ENCODE data around the gene C1orf167. TPM values are rescaled to one million over a fixed set of nuclear protein-coding genes. Genes with fewer than 3 reads are reported as not detected.
A peak's percentile ranks its signal among the peaks of the same experiment; 100 is the strongest.

The C1orf167 gene
- total and polyA plus RNA-seq, 2 donors from 2014 or later = 1.9 to 4.2 TPM

DNA sequence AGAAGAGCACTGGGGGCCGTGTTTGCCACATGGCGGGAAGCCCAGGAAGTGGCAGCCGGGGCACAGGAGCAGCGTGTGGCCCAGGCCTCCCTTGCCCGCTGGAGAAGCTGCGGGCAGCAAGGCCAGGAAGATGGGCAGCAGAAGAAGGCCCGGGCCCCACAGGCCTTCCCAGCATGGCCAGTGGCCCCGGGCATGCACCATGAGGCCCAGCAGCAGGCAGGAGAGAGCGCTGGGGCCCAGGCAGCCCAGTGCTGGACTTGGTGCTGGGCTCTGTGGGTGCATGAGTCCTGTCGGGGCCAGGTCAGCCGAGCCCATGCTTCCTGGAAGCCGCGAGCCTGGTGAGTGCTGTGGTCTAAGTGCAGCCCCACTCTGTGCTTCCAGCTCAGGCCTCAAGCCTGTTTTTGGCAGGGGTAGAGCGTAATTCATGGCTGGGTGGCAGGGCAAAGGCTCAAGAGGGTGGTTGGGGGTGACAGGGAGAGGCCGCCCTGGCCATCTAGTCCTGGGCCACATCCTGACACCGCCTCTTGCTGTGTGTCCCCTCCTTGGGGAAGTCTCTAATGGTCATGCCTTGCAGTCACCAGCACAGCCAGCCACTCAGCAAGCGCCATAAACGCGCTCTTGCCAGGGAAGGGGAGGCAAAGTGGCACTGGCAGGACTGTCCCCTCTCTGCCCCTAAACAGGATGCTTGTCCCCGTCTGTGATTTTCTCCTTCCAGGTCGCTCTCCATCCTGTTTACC is 22.4 kb downstream of the C1orf167 start:
- Histone ChIP-seq H3K27ac (ENCODE audit: low read depth in 2 of 2, low read length in 2 of 2) (peak overlapping the region in 1 of 2 donors; percentile 41), H3K9ac (ENCODE audit: low read length in 3 of 3) (peak overlapping the region in 1 of 3 donors; percentile 51), H3K27me3 (ENCODE audit: control insufficient read depth, insufficient read depth, low read length) (no peaks in the 10 kb centered on the region), H3K36me3 (ENCODE audit: control insufficient read depth in 2 of 3, insufficient read depth in 3 of 3, low read length in 3 of 3) (no peaks in the 10 kb centered on the region), H3K4me1 (ENCODE audit: control insufficient read depth in 2 of 3, insufficient read depth in 2 of 3, low read depth in 1 of 3, low read length in 3 of 3) (peaks cover 3 to 41% (median 30%) of the 10 kb centered on the region in 3 donors), H3K4me3 (ENCODE audit: low read length in 3 of 3) (peak overlapping the region in 1 of 3 donors; percentile 49), H3K9me3 (ENCODE audit: control insufficient read depth in 2 of 3, insufficient read depth in 1 of 3, low read length in 3 of 3) (no peaks in the 10 kb centered on the region)
- intact Hi-C loops (cut with DNase I) = no loop called here
- FAIRE-seq (no peak), DNase-seq (no peak)
- TF ChIP-seq, protein P1, sequence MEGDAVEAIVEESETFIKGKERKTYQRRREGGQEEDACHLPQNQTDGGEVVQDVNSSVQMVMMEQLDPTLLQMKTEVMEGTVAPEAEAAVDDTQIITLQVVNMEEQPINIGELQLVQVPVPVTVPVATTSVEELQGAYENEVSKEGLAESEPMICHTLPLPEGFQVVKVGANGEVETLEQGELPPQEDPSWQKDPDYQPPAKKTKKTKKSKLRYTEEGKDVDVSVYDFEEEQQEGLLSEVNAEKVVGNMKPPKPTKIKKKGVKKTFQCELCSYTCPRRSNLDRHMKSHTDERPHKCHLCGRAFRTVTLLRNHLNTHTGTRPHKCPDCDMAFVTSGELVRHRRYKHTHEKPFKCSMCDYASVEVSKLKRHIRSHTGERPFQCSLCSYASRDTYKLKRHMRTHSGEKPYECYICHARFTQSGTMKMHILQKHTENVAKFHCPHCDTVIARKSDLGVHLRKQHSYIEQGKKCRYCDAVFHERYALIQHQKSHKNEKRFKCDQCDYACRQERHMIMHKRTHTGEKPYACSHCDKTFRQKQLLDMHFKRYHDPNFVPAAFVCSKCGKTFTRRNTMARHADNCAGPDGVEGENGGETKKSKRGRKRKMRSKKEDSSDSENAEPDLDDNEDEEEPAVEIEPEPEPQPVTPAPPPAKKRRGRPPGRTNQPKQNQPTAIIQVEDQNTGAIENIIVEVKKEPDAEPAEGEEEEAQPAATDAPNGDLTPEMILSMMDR (IDR thresholded peaks at IDR 0.05; ENCODE audit: borderline replicate concordance, extremely low read depth, insufficient read depth) = no peak

DNA sequence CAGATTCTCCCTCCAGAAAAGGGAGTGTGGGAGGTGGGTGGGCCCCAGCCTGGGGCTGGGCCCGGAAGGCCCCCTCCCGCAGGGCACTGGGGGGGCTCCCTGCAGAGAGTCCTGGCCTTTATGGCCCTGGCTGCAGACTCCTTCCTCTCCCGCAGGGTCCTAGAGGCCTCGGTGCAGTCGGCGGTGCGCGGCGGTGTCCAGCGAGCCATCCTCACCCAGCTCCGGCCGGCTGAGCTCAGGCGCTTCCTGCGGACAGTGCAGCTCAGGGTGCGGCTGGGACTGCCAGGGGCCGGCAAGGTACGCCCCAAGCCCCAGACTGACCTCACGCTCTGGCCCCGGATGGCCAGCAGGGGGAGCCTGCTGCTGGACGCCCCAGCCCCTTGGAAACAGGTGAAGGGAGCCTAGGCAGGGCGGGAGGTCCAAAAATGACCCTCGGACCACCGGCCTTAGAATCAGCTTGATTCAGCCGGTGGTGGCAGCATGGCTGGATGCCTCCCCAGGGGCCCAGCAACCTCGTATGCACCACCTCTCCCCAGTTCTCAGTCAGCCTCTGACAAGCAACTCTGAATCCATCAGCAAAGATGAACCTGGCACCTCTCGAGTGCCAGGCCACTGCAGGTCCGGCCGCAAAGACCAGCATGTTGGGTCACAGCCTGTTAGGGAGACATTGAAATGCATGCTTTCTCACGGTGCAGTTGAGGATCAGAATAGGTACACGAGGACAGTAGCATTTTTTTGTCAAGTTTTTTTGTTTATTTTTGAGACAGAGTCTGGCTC is 23.2 kb downstream of the C1orf167 start:
- intact Hi-C loops (cut with DNase I) = no loop called here
- DNase-seq (peak; percentile 55 to 94 (median 74)), FAIRE-seq (no peak)
- no peaks in the 10 kb centered on the region for H3K27me3 ChIP-seq (ENCODE audit: control insufficient read depth, insufficient read depth, low read length)
- no peaks in the 10 kb centered on the region for H3K9me3 ChIP-seq (ENCODE audit: control insufficient read depth in 2 of 3, insufficient read depth in 1 of 3, low read length in 3 of 3)
- H3K4me3 ChIP-seq (ENCODE audit: low read length in 3 of 3) = peak overlapping the region in 2 of 3 donors; percentile 0 to 49
- peak overlapping the region in 1 of 3 donors; percentile 51 for H3K9ac ChIP-seq (ENCODE audit: low read length in 3 of 3)
- TF ChIP-seq, protein P1 (IDR thresholded peaks at IDR 0.05; ENCODE audit: borderline replicate concordance, extremely low read depth, insufficient read depth) = peak; percentile 79
- H3K4me1 ChIP-seq (ENCODE audit: control insufficient read depth in 2 of 3, insufficient read depth in 2 of 3, low read depth in 1 of 3, low read length in 3 of 3) = peaks cover 3 to 44% (median 36%) of the 10 kb centered on the region in 3 donors
- H3K27ac ChIP-seq (ENCODE audit: low read depth in 2 of 2, low read length in 2 of 2) = peak overlapping the region; percentile 41 to 67
- peaks cover 0 to 4% (median 0%) of the 10 kb centered on the region in 3 donors for H3K36me3 ChIP-seq (ENCODE audit: control insufficient read depth in 2 of 3, insufficient read depth in 3 of 3, low read length in 3 of 3)

DNA sequence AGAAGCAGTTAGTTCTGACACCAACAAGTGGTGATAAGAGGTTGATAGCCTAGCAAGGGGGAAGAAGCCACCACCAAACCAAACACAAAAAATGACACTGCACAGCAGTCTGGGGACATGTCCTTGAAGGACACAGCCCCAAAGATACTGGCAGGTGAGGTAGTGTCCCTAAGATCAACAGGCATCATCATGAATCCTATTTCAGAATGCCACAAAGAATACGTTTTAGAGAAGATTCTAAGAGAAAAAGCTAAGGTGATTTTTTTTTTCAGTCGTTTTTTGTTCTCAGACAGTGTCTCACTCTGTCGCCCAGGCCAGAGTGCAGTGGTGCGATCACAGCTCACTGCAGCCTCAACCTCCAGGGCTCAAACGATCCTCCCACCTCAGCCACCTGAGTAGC is 24.2 kb downstream of the C1orf167 start:
- FAIRE-seq = no peak

More for the DNA sequence above, 24.2 kb downstream of the C1orf167 start:
- DNase-seq = no peak
- Histone ChIP-seq H3K4me3 (ENCODE audit: low read length in 3 of 3) (no peak overlapping the region), H3K9ac (ENCODE audit: low read length in 3 of 3) (no peak overlapping the region), H3K4me1 (ENCODE audit: control insufficient read depth in 2 of 3, insufficient read depth in 2 of 3, low read depth in 1 of 3, low read length in 3 of 3) (peaks cover 3 to 51% (median 37%) of the 10 kb centered on the region in 3 donors), H3K27me3 (ENCODE audit: control insufficient read depth, insufficient read depth, low read length) (no peaks in the 10 kb centered on the region), H3K9me3 (ENCODE audit: control insufficient read depth in 2 of 3, insufficient read depth in 1 of 3, low read length in 3 of 3) (no peaks in the 10 kb centered on the region), H3K27ac (ENCODE audit: low read depth in 2 of 2, low read length in 2 of 2) (no peak overlapping the region), H3K36me3 (ENCODE audit: control insufficient read depth in 2 of 3, insufficient read depth in 3 of 3, low read length in 3 of 3) (peaks cover 0 to 14% (median 0%) of the 10 kb centered on the region in 3 donors)
- intact Hi-C loops (cut with DNase I) = no loop called here
- TF ChIP-seq, protein P1 (IDR thresholded peaks at IDR 0.05; ENCODE audit: borderline replicate concordance, extremely low read depth, insufficient read depth) = no peak
